Osteoblast (primary cell): ENCODE data around the gene MALRD1. TPM values are rescaled to one million over a fixed set of nuclear protein-coding genes. Genes with fewer than 3 reads are reported as not detected.
"Not testable (repeated sequence)": the region's sequence is repeated elsewhere in the genome, so short reads cannot be mapped to it uniquely, and the experiment has no call there.

Experiments used
- DNase-seq: peaks from one replicate; pipeline ENCODE4 v3.0.0; 2011; ENCODE audit warnings: low spot score, mixed read lengths; ENCODE audit not compliant: insufficient read length; ENCODE audit errors: missing footprints
- H2AFZ ChIP-seq: 2 replicates; pipeline ENCODE4 v1.6.0; 2011; ENCODE audit warnings: mild to moderate bottlenecking, low read length
- H3K27ac ChIP-seq: 2 replicates; pipeline ENCODE4 v1.5.1; 2011; ENCODE audit warnings: mild to moderate bottlenecking, low read depth, low read length, moderate library complexity
- H3K27me3 ChIP-seq: 2 replicates; pipeline ENCODE4 v1.6.0; 2012; ENCODE audit warnings: mild to moderate bottlenecking, control low read depth, inconsistent platforms, low read length, moderate library complexity; ENCODE audit not compliant: insufficient read depth
- H3K36me3 ChIP-seq: 2 replicates; pipeline ENCODE4 v1.5.1; 2011; ENCODE audit warnings: mild to moderate bottlenecking, low read length, control low read depth, moderate library complexity; ENCODE audit not compliant: insufficient read depth
- H3K4me1 ChIP-seq: 2 replicates; pipeline ENCODE4 v1.5.1; 2011; ENCODE audit warnings: mild to moderate bottlenecking, low read length, control low read depth, moderate library complexity; ENCODE audit not compliant: insufficient read depth
- H3K4me2 ChIP-seq: 2 replicates; pipeline ENCODE4 v1.6.0; 2011; ENCODE audit warnings: mild to moderate bottlenecking, low read length; ENCODE audit not compliant: insufficient read depth
- H3K4me3 ChIP-seq: fragments of 200-600 bp; sonication (generic); 3 replicates; pipeline ENCODE4 v1.5.1; 2012; ENCODE audit warnings: mild to moderate bottlenecking, low read length, inconsistent platforms; ENCODE audit not compliant: insufficient read depth
- H3K79me2 ChIP-seq: 2 replicates; pipeline ENCODE4 v1.6.0; 2012; ENCODE audit warnings: mild to moderate bottlenecking, low read length, control low read depth, inconsistent platforms; ENCODE audit not compliant: insufficient read depth
- H3K9me3 ChIP-seq: 2 replicates; pipeline ENCODE4 v1.5.1; 2011; ENCODE audit warnings: low read depth, low read length, control low read depth
- H4K20me1 ChIP-seq: 2 replicates; pipeline ENCODE4 v1.6.0; 2012; ENCODE audit warnings: mild to moderate bottlenecking, low read length, control low read depth; ENCODE audit not compliant: insufficient read depth
- CTCF ChIP-seq: IDR thresholded peaks from 2 replicates; pipeline ENCODE4 v1.5.1; 2011; ENCODE audit warnings: mild to moderate bottlenecking, low read depth, low read length, moderate library complexity; ENCODE audit errors: extremely low read depth
- total RNA-seq: library from RNA; depleted of rRNA; stranded (reverse); fragments of >200 nt; gene quantifications from 2 replicates; pipeline ENCODE4 v1.2.3, GENCODE V29; 2012

MALRD1 gene
- total RNA-seq, 1 donor, result 2.9 TPM

- H3K79me2 ChIP-seq, result no peaks in the 10 kb centered on the region
- H3K27me3 ChIP-seq, result no peaks in the 10 kb centered on the region
- no peaks in the 10 kb centered on the region for H3K4me1 ChIP-seq
- H2AFZ ChIP-seq, result no peak overlapping the region
- TF ChIP-seq CTCF, result no peak
- H3K36me3 ChIP-seq, result no peaks in the 10 kb centered on the region
- no peaks in the 10 kb centered on the region for H4K20me1 ChIP-seq
- no peaks in the 10 kb centered on the region for H3K9me3 ChIP-seq
- H3K4me3 ChIP-seq, result no peak overlapping the region
- no peak overlapping the region for H3K4me2 ChIP-seq
- no peak for DNase-seq
- H3K27ac ChIP-seq, result no peak overlapping the region
Observed at GRCh38 chr10:19505320-19506312, 457.0 kb downstream of the MALRD1 start.

GRCh38 chr10:19510005-19510732 lies 461.6 kb downstream of the MALRD1 start:
- not testable (repeated sequence) for H3K9me3 ChIP-seq, H3K4me3 ChIP-seq, H3K4me1 ChIP-seq, H4K20me1 ChIP-seq, H3K4me2 ChIP-seq, H3K27me3 ChIP-seq, H3K36me3 ChIP-seq, DNase-seq, H3K27ac ChIP-seq, H2AFZ ChIP-seq, H3K79me2 ChIP-seq

GRCh38 chr10:19518109-19518508 lies 469.5 kb downstream of the MALRD1 start:
- H3K36me3 ChIP-seq, result no peaks in the 10 kb centered on the region
- TF ChIP-seq CTCF, result no peak
- H3K27me3 ChIP-seq, result no peaks in the 10 kb centered on the region
- no peak overlapping the region for H2AFZ ChIP-seq
- no peaks in the 10 kb centered on the region for H3K4me1 ChIP-seq
- no peaks in the 10 kb centered on the region for H3K9me3 ChIP-seq
- no peak overlapping the region for H3K4me3 ChIP-seq
- no peak overlapping the region for H3K4me2 ChIP-seq
- DNase-seq, result no peak
- no peak overlapping the region for H3K27ac ChIP-seq
- no peaks in the 10 kb centered on the region for H3K79me2 ChIP-seq
- no peaks in the 10 kb centered on the region for H4K20me1 ChIP-seq

- H3K4me1 ChIP-seq, result no peaks in the 10 kb centered on the region
- no peaks in the 10 kb centered on the region for H3K79me2 ChIP-seq
- H2AFZ ChIP-seq, result no peak overlapping the region
- H4K20me1 ChIP-seq, result no peaks in the 10 kb centered on the region
- H3K36me3 ChIP-seq, result no peaks in the 10 kb centered on the region
- no peak overlapping the region for H3K4me2 ChIP-seq
- no peak for DNase-seq
- no peak for TF ChIP-seq CTCF
- no peaks in the 10 kb centered on the region for H3K9me3 ChIP-seq
- H3K4me3 ChIP-seq, result no peak overlapping the region
- no peaks in the 10 kb centered on the region for H3K27me3 ChIP-seq
- H3K27ac ChIP-seq, result no peak overlapping the region
Observed at GRCh38 chr10:19518632-19519031, 470.0 kb downstream of the MALRD1 start.
